GM19099 (cell line): ENCODE results near the gene TM4SF18.

Source experiments
- POLR2A ChIP-seq: IDR thresholded peaks from 3 replicates; pipeline ENCODE4 v1.6.1; 2011; ENCODE audit warnings: low read depth; ENCODE audit not compliant: insufficient read length; ENCODE audit errors: extremely low read depth

The TM4SF18 gene

GRCh38 chr3:149317072-149317471 lies 16.4 kb downstream of the TM4SF18 start:
- TF ChIP-seq POLR2A: no peak

- TF ChIP-seq POLR2A: no peak
Measured at GRCh38 chr3:149316437-149316836, 17.0 kb downstream of the TM4SF18 start.

- no peak for TF ChIP-seq POLR2A
Measured at GRCh38 chr3:149315694-149316093, 17.7 kb downstream of the TM4SF18 start.

- TF ChIP-seq POLR2A: no peak
Measured at GRCh38 chr3:149314807-149315578, 18.4 kb downstream of the TM4SF18 start.

DNA sequence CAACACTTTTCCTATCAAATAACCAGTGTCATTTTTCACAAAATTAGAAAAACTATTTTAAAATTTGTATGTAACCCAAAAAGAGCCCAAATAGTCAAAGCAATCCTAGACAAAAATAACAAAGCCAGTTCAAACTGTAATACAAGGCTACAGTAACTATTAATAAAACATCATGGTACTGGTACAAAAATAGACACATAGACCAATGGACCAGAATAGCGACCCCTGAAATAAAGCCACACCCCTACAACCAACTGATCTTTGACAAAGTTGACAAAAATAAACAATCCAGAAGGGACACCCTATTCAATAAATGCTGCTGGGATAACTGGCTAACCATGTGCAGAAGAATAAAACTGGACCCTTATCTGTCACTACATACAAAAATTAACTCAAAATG lies 19.9 kb downstream of the TM4SF18 start:
- TF ChIP-seq POLR2A: no peak

DNA sequence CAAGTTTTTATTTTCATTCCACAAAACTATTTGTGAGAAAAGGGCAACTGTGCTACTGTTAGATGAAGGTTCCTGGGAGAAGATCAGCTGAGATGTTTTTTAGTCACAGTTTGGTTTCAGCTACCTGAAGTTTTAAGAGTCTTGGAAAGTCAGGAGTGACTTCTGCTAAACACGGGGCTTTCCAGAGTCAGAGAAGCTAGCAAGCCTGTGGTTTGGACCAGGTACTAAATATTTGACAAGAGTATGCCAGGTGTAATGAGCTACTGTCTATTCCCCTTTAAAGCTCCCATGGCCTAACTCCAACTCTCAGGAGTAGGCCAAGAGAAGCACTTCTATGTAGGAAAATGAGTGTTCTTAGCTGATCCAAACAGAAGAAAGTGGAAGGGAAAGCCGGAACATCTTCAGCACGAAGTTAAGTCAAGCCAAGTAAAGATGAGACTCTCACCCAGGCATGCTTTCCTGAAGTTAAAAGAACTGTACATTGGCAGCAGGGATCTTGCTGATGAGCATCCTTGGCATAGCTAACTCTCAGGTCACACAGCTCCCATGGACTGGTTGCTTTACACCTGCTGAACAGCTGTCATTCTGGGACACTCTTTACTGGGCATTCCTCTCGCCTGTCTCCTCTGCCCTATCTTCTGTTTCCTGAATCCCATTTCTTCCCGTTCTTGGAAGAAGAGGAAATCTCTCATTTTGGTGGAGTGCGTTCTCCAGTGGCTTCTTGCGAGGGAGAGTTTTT lies 22.5 kb downstream of the TM4SF18 start:
- no peak for TF ChIP-seq POLR2A

DNA sequence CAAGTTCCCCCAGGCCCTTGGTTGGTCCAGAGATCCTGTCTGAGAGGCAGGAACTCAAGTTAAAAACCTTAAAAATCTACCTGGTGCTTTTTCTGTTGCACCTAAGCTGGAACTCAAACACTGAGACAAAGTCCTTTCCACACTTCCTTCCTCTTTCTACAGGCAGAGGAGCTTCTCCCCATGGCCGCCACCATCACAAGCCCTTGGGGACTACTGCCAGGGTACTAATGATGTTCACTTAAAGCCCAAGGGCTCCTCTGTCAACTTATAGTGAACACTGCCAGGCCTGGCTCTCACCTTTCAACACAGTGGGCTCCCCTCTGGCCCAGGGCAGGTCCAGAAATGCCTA lies 26.0 kb downstream of the TM4SF18 start:
- TF ChIP-seq POLR2A: no peak

DNA sequence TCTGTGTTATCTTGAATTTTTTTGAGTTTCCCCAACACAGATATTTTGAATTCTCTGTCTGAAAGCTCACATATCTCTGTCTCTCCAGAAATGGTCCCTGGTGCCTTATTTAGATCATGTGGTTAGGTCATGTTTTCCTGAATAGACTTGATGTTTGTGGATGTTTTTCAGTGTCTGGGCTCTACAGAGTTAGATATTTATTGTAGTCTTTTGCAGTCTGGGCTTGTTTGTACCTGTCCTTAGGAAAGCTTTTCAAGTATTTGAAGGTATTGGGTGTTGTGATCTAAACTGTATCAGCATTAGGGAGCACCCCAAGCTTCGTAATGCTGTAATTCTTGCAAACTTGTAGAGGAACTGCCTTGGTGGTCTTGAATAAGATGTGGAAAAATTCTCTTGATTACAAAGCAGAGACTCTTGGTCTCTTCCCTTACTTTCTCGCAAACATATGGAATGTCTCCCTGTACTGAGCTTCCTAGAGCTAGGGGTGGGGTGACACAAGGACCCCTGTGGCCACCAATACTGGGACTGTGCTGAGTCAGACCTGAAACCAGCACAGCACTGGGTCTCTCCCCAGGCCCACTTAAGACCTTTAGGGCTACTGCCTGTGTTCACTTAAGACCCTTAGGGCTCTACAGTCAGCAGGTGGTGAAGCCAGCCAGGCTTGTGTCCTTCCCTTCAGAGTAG lies 26.5 kb downstream of the TM4SF18 start:
- TF ChIP-seq POLR2A: no peak

DNA sequence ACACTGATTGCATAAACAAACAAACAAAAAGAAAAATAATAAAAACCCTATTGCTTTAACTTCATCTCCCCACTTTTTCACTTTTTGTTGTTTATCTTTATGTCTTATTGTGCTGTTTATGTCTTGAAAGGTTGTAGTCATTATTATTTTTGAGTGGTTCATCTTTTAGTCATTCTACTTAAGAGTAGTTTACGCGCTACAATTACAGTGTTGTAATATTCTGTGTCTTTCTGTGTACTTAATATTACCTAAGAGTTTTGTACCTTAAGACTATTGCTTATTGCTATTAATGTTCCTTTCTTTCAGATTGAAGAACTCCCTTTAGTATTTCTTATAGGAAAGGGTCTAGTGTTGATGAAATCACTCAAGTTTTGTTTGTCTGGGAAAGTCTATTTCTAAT lies 28.1 kb downstream of the TM4SF18 start:
- TF ChIP-seq POLR2A: no peak

GRCh38 chr3:149299938-149300801 lies 33.3 kb downstream of the TM4SF18 start:
- no peak for TF ChIP-seq POLR2A

GRCh38 chr3:149296972-149297371 lies 36.5 kb downstream of the TM4SF18 start:
- TF ChIP-seq POLR2A: no peak

GRCh38 chr3:149292666-149293065 lies 40.8 kb downstream of the TM4SF18 start:
- no peak for TF ChIP-seq POLR2A

- TF ChIP-seq POLR2A: no peak
Measured at GRCh38 chr3:149291178-149291577, 42.3 kb downstream of the TM4SF18 start.

GRCh38 chr3:149288655-149289054 lies 44.8 kb downstream of the TM4SF18 start:
- no peak for TF ChIP-seq POLR2A

- no peak for TF ChIP-seq POLR2A
Measured at GRCh38 chr3:149284034-149284433, 49.4 kb downstream of the TM4SF18 start.
